GM18868 (cell line): ENCODE results near the gene CEBPE.
A peak's percentile ranks its signal among the peaks of the same experiment; 100 is the strongest.

Source experiments
- ATAC-seq: cut with Tn5 transposase; IDR thresholded peaks from one replicate; pipeline ENCODE4 v1.9.1; 2021; ENCODE audit warnings: mild to moderate bottlenecking, moderate library complexity; ENCODE audit not compliant: unreplicated experiment

The CEBPE gene

GRCh38 chr14:23104591-23105347, 14.3 kb downstream of the CEBPE start, which contains the start of gene CIROP:
Gene CIROP, minus strand, starts transcription at chr14:23104989. Its CDS starts 69 bp downstream, at chr14:23104920.
- ATAC-seq: no peak

DNA sequence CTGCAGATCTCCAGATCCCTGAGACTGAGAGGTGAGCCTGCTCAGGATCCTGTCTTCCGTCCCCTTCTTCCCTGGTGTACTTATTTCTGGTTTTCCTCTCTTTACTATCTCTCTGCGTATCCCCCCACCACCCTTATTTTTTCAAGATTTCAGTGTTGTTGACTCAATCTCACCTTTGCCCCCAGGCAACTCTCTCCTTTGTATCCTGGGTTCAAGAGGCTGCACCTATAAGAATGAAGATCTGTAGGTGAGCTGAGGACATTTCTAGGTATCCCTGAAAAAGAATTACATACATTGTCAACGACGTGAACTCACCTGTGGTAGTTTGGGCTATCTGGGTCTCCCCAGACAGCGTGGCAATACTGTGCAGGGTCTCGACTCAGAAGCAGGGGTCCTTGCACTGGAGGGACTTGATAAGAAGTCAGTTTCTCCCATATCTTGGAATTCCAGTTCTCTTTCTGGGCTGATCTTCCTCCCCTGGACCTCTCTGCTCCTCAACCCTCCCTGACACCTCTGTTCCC, 14.9 kb downstream of the CEBPE start:
- no peak for ATAC-seq

- no peak for ATAC-seq
Measured at GRCh38 chr14:23103581-23103980, 15.5 kb downstream of the CEBPE start.

GRCh38 chr14:23102801-23103200, 16.3 kb downstream of the CEBPE start:
- no peak for ATAC-seq

GRCh38 chr14:23101986-23102625, 16.9 kb downstream of the CEBPE start:
- ATAC-seq: no peak

- no peak for ATAC-seq
Measured at GRCh38 chr14:23101213-23101970, 17.7 kb downstream of the CEBPE start.

DNA sequence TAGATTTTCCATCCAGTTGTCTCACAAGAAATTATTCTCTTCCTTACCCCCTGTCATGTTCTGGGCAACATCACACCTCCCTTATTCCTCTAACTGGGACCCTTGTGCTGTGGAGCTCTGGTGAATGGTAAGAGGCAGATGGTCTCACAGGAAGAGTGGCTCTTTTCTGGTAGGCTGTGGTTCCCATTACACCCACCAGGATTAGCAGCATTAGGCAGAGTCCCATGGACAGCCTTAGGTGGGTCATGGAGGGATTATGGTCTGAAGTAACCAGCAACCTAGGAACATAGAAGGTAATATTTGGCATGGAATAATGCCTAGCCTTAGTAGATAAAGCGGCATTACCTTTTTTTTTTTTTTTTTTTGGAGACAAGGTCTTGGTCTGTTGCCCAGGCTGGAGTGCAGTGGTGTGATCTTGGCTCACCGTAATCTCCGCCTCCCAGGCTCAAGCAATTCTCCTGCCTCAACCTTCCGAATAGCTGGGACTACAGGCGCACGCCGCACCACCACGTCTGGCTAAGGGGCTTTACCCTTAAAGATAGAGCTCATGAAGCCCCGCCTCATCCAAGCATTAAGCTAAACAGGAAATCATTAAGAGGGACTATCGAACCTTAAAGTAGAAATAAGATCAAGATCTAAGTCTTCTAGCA, 19.7 kb downstream of the CEBPE start:
- ATAC-seq: no peak

DNA sequence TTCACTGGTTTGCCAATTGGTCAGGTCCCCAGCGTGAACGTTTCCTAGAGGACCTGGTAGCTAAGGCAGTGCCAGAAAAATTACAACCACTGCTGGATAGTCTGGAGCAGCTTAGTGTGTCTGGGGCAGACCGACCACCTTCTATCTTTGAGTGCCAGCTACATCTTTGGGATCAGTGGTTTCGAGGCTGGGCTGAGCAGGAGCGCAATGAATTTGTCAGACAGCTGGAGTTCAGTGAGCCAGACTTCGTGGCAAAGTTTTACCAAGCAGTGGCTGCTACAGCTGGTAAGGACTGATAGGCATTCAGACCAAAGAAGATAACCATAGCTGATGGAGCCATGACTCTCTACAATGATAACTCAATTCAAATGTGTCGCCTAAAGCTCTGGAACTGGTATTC, 21.3 kb downstream of the CEBPE start:
- ATAC-seq: no peak

DNA sequence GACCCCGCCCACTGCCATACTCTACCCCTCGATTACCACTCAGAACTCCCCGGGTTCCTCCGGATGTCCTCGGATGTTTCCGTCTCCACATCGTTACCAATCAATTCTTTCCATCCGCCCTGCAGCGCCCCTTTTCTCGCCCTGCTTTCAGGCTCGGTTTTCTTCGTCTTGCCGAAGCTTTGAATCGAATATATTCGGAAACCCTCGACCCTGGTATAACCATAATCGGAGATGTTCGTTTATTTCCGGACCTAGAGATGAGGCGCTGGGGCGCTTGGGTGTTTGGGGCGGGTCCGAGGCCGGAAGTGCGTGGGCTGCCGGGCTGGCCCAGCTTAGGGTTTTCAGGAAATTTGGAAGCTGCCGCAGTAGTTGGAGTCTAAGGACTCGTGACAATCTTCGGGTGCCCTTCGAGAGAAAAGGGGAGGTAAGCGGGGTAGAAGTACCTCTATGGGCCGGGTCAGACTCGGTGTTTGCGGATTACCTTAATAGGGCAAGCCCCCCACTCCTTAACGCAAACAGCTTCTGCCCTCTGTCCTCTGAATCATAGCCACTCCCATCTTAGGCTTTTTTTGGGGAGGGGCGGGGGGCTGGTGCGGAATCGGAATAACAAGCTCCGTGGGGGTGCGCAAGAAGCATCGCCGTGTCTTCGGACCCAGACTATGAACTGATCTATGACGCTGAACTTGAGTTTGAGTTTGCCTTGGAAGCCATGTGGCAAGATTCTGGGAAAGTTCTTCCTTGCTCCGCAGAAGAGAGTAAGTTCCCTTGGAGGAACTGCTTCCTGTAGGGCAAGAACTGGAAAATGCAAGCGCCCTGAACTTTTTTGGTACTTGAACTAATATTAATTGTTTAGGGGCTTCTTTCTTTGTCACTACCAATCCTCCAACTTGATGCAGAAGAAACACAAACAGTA, 23.6 kb downstream of the CEBPE start, which contains the start of gene C14orf119:
Gene C14orf119 (plus strand): TSS at position 310 of the 913 bp plus-strand sequence. CDS start 2,154 bp downstream, outside the sequence.
- ATAC-seq: peak; percentile 88

GRCh38 chr14:23094666-23095195, 24.3 kb downstream of the CEBPE start, which contains the start of gene ACIN1:
Gene ACIN1, minus strand, starts transcription at chr14:23095136. Its CDS starts 24 bp downstream, at chr14:23095112.
- peak; percentile 24 for ATAC-seq

DNA sequence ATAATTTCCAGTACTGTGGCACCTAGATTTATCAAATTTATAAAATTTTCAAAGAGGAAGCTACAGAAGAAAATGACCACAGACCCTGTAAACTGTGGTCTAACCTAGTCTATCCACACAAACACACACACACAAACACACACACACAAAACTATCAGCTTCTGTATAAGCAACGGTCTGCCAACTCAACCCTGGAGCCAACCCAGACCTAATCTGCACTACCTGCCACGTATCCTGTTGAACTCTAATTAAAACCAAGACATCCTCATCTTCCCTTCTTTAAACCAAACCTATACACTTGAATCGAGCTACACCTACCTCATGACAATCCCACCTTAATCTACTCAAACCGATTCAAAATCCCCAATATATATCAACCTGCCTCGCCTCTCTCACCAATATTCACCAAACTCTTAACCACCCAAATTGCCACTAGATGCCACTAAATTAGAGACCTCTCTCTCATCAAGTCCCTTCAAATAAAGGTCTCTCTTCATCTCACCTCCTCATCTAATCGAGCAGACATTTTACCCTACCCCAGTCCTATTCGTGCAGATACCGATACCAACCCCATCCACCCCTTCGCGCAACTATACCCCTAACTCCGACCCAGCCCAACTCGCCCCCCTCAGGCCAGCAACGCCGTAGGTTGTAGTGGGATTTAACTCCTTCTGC, 24.9 kb downstream of the CEBPE start:
- ATAC-seq: peak; percentile 39

DNA sequence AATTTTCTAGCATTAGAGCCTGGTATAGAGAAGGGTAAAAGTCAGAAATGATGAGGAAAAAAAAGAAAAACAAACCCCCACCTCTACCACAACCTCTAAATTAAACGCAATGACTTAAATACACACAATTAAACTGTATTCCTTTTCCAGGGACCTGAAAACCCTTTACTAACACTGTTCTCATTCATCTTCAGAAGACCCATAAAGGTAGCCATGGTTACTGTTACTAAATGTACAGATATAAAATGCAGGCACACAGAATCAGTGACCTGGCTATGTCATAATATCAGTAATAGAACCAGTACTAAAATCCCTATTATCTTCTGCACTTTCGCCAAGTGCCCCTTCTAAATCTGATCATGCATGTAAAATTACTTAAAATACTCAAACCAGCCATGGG, 25.5 kb downstream of the CEBPE start:
- no peak for ATAC-seq

- no peak for ATAC-seq
Measured at GRCh38 chr14:23093104-23093503, 26.0 kb downstream of the CEBPE start.

GRCh38 chr14:23091294-23092225, 27.5 kb downstream of the CEBPE start:
- ATAC-seq: no peak

DNA sequence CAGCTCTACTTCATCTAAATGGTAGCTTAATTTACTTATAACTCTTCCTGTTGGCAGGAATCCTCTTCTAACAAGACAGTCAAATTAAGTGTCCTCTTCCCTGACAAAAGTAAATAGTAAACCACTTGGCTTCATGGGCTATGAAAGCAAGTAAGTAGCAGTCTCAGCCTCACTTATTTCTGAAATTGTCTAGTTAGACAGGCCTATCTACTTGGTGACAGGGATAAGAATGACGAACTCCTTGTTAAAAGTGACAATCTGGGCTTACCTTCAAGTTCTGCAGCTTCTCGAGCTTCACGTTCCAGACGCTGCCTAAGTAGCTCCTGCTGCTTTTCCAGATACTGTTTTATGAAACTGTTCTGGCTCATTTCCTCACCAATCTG, 28.8 kb downstream of the CEBPE start:
- ATAC-seq: no peak

DNA sequence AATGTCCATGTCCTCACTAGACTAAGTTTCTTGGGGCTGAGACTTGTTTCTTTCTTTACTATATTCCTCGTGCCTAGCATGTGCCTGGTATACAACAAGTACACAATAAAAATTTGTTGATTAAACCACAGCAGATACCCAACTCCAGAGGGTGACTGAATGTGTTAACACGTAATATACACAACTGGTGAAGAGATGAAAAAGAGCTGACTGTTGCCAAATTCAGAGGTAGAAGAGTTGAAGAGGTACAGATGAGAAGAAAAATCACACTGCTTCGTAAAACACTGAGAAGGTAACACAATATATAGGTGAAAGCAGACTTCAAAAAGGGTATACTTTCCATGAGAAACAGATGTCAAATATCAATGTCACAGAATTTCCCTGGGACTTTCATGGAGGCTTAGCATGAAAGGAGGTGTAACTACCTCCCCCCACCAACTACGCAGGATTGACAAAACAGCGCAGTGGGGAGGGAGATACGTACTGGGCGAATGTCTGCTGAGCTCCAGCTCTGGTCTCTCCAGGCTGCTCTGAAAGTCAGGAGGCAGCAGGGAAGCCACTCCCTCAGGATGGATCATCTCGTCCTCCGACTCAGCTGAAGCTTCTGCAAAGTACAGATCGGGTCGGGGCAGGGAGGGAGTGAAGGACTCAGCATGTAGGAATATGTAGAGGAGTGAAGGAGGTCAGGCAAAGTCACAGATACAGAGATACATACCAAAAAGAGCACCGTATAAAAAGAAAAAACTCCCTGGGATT, 29.4 kb downstream of the CEBPE start:
- no peak for ATAC-seq

- ATAC-seq: no peak
Measured at GRCh38 chr14:23086565-23086964, 32.5 kb downstream of the CEBPE start.
